ENCODE data around the gene KNOP1.

The KNOP1 gene

DNA sequence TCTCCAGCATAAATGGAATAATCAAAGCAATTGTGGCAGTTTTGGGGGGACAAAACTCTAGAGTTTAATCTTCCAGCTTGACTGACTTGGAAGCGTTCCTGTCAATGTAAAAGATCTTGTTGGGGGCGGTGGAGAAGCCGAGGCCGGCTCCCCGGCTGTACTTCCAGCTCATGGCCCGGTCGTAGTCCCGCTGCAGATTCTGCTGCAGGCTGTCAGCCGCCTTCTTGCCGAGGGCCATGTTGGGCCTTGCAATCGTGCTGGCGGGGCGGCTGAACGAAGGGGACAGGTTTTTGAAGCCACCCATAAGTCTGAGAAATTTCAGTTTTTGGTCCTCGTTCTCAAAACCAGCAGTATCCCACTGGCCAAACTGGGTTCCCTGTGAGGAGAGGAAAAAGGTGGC is 11.2 kb downstream of the KNOP1 start:
- no peak for DNase-seq

DNA sequence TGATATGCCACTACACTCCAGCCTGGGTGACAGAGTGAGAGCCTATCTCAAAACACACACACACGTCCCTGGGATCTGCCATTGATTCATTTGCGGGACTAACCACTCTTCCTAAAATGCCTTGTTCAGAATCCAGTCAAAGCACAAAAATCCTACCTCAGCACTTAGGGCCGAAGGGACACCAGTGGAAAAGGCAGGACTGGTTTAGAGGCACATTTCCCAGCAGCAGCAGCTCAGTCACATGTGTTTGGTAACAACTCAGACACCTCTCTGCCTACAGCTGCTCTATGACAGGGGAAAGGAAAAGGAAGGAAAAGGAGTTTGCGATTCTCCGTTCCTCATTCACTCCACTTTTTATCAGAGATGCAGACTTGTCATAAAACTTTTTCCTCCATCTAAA is 12.2 kb downstream of the KNOP1 start:
- no peak for DNase-seq

DNA sequence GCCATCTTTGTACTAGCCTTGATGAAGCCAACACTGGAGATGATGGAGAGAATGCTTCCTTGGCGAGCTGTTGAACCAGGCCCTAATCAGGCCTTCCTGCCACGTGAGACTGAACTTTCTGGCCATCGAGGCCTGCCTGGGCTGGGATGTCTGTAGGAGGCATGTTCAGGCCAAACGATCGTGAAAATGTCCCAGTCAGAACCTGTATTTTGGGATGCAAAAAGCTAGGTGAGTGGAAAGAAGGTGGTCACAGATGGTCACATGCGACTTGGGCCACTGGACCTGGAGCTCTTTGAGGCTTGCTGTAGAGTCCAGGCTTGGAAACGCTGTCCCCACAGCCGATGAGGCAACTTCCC is 12.9 kb downstream of the KNOP1 start:
- DNase-seq, result no peak

DNA sequence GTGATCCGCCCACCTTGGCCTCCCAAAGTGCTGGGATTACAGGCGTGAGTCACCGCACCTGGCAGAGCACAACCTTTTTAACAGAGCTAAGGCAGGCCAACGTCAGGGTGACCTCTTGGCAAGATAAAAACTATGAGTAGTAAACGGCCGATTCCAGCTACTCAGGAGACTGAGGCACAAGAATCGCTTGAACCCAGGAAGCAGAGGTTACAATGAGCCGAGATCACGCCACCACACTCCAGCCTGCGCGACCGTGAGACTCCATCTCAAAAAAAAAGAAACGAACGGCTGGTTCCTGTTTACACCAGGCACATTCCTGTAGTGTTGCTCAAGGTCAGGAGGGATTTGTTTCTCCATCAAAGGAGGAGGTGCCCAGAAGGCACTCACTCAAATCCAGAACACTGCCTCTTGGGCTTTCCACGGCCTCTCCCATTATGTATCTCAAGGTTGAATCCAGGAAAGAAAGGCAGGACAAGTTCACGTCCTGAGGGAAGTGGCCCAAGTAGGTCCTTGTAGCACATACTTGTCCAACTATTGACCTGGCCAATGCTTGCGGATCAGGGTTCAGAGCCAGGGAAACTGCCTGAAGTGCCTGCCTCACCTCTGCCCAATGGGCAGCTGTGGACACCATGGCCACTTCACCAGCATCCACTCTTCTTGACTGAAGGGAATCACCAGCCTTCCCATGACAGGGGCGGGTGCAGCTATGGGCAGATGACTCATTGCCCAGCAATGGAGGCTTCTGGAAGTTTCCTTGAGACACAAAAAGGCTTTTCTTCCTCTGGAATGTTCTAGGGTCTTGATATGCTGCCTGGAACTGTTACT is 13.5 kb downstream of the KNOP1 start:
- DNase-seq, result no peak

DNA sequence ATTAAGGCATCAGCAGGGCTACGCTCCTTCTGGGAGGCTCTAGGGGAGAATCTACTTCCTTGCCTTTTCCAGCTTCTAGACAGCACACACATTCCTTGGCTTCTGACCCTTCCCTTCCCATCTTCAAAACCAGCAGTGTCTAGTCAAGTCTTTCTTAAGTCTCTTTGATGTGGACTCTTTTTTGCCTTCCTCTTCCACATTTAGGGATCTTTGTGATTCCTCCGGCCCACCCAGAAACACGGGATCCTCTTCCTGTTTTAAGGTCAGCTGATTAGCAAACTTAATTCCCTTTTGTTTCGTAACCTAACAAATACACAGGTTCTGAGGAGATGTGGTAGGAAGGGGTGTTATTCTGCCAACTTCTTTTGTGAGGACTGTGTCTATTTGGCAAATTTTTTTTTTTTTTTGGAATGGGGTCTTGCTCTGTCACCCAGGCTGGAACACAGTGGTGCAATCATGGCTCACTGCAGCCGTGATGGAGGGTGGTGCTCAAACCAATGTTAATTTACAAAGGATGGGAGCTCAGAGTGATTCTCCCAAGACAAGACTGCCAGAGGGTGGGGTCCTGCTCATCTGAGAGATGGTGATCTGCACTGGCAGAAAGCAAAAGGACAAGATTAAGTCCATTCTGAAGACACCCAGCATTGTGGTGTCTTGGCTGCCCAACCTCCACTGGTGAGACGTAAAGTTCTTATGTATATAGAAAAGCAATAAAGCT is 14.7 kb downstream of the KNOP1 start:
- no peak for DNase-seq

DNA sequence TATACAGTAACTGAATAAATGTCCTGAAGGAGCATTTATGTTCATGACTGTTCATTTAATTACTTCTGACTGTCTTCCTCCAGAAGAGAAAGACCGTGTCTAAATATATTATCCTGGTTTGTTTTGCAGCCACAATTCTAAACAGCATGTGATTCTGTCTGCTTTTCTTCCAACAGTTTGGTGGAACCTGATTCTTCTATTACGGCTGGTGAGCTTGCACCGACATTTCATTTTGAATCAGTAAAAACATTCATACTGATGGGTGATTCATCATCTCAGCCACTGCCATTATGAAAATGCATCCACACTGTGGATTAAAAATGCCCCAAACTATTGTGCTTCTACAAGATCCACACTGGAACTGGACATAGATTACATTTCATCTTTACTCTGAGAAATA is 16.9 kb downstream of the KNOP1 start:
- no peak for DNase-seq

DNA sequence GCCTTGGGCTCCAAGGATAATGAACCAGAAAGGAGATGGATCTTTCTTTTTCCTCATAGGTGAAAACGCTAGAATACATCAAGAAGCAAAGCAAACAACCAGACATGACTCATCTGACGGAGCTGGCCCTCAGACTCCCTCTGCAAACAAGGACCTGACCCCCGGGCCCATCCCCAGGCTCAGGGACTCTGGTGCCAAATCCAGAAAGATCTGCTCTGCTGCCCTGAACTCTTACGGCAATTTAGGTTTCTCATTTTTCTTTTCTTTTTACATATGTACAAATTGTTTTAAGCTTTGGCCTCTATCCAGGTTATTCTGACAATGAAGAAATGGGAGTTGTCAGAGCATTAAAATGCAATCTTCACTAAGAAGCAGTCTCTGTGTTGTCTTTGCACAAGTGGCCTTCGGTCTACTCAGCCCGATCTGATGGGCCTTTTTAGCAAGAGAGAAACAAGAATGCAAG is 17.7 kb downstream of the KNOP1 start:
- no peak for DNase-seq

DNA sequence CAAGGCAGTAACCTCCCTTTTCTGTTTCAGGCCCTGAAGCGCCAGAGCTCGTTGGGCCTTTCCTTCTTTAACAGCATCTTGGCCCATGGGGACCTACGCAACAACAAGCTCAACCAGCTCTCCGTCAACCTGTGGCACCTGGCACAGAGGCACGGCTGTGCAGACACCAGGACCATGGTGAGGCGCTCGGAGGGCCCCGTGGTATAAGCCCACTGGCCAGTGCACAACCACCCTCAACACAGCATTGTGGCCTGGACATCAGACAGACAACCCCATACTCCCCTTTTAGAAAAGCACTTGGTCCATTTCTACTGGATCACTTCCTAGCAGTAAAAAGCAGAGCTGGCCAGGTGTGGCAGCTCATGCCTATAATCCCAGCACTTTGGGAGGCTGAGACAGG is 18.6 kb downstream of the KNOP1 start:
- no peak for DNase-seq

DNA sequence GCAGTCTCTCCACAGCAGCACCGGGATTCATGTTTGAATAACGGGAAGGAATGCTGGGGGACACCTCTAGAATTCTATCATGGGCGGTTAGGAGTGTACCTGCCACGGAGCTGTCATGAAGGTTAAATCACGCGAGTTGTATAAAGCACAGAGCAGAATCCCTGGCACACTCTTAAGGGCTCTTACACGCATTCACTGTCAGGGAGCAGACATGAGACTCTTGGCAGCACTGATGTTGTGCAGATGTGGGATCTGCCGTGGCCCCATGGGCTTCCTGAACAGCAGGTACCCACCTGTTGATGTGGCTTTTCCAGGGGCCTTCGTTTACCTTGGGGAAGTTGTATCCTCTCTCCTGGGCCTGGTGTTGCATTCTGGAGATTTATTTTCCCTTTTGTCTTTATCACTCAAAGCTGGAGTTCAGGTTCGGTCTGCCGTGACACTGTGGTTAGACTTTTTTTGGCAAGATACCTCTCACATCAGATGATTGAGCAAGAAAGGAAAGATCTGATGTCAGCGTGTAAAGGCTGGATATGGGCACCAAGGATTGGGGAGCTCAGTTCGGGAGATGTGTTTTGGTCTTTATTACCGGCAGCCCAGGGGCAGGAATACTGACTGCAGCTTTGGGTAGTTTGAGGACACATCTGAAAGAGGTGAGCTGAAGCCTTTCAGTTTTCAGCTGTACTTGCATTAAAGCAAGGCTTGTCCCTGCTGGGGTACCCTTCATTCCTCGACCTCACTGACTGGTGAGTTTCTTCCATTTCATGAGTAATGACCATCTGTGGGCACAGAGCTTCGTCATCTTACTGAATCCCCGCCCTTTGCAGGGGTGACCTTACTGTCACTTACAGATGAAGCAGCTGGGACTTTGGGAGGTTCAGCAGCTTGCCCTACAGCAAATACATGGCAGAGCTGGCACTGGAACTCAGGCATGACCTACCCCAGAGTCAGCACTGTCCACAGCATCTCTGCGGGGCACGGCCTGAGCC is 19.3 kb downstream of the KNOP1 start:
- DNase-seq, result no peak

DNA sequence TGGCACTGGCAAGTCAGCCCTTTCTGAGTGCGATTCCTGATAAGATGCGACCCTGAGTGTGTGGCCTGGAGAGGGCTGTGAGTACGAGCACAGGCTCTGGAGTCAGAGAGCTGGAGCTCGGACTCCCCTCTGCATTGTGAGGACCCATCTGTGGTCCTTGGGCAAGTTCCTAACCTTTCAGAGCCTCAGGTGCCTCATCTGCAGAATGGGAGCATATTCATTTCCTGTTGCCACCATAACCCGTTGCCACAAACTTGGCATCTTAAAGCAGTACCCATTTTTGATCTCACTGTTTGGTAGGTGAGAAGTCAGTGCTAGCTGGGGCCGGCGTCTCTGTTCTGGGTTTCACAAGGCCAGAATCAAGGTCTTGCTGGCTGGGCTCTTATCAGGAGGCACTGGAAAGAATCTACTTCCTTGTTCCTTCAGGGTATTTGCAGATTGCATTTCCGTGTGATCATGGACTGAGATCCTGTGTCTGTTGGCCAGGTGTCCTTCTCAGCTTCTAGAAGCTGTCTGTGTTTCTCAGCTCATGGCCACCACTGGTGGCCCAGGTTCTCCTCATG is 20.2 kb downstream of the KNOP1 start:
- DNase-seq, result no peak

DNA sequence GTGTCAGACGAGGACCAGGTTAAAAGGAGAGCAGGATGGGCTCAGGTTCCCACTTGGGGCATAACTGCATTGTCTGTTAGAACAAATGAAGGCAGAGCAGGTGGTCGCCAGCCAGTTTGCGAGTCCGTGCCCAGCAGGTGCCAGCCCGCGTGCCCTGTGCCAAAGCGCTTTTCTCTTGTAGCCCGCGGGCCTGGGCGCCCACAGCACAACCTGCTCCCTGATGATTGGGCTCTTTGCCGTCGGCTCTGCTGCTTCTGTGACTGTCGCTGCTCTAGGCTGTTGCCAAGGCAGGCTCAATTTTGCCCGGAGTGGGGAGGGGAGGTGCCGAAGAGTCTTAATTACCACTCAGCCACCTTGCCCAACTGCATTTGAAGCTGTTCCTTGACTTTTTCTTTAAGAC is 21.1 kb downstream of the KNOP1 start:
- peak; percentile 16 for DNase-seq

DNA sequence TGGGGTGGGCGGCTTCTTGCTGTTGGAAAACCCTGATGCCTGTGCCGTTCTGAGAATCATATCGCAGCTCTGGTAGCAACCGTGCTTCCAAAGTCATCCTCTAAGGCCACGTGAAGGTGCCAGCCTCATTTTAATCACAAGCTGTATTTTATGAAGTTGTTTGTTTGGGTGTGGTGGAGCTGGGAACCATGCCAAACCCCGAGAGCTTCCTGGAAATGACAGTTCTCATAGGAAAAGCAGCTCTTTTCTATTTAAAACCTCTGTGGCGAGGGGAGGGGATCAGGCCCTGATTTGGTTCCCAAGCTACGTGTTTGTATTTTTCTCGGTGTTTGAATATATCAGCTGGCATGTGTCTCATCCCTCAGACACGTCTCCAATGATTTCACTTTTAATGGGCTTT is 21.7 kb downstream of the KNOP1 start:
- peak; percentile 85 for DNase-seq

DNA sequence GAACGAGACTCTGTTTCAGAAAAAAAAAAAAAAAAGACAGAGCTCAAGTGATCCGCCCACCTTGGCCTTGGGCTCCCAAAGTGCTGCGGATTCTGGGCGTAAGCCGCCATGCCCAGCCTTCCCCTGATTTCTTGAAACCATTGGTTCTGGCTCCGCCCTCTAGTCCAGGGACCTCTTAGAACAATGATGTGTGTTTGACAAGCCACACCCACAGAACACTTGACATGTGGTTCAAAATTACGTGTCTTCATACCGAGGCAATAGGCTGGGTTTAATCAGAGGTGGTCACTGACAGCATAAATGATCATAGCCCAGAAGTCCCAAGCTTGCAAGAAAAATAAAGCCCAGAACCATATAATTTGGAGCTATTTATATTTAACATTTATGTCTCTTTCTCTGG is 23.0 kb downstream of the KNOP1 start:
- no peak for DNase-seq

DNA sequence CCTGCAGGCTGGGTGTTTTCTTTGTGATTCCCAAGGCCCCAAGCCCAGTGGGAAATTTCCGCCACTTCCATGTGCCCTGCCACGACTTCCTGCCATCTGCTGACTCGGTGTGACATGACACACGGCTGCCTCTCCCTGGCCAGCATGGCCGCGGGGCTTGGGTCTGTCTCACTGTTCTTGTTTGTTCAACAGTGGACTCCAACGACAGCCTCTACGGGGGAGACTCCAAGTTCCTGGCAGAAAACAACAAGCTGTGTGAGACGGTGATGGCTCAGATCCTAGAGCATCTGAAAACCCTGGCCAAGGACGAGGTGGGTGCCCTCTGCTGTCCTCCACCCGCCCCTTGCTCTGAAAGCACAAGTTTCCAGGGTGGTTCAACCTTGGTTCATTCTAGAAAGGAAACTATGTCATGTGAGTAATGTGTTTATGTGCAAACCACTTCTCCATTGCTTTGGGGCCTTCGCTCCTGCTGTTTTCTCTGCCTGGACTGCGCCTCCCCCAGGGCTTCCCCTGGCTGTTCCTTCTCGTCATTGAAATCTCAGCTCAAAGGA is 26.8 kb downstream of the KNOP1 start:
- no peak for DNase-seq

DNA sequence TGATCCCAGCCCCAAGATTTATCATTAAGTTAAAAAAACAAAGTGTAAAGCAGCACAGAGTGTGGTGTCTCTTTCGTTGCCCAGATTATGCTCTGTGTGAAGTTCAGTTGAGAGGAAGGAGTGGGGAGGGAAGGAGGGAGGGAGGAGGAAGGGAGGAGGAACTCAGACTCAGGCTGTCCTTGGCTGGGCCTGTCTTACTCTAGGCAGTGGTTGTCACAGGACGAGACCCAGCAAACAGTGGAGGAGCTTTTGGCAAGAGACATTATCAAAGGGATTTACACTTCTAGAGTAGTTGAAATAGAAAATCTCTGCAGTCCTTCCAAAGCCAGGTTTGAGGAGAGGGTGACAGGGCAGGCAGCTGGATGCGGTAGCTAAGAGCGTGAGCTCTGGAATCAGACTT is 27.8 kb downstream of the KNOP1 start:
- peak; percentile 21 for DNase-seq

DNA sequence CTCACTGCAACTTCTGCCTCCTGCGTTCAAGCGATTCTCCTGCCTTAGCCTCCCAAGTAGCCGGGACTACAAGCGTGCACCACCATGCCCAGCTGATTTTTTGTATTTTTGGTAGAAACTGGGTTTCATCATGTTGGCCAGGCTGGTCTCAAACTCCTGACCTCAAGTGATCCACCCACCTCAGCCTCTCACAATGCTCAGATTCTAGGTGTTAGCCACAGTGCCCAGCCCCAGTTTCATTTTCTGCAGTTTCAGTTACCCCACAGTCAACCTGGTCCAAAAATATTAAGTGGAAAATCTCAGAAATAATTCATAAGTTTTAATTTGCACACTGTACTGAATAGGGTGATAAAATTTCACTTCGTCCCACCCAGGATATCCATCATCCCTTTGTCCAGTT is 28.7 kb downstream of the KNOP1 start:
- DNase-seq, result no peak

DNA sequence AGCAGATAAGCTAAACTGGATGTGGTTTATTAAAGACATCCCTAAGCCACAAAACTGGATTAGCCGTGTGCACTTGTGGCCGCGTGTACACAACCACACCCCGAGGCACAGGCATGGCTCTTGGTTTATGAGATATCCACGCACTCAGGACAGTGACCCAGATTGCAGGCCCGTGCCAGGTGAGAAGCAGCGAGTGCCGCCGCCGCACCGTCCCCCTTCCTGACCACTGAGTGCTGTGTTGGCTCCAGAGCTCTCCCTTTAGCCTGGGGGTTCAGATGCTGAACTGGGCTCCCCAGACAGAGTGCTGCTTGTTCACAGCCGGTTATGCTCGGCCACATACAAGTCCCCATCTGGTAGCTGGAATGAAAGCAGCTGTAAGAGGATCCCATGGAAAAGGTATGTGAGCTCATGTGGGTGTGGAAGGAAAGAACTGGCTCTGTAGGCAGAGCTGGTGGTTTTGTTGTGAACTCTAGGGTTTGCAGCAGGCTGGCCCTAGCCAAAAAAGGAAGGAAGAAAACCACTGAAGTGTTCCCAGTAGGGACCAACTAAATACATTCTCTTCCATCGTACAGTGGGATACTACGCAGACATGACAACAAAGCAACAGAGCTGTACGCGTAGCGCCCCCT is 29.5 kb downstream of the KNOP1 start:
- no peak for DNase-seq

DNA sequence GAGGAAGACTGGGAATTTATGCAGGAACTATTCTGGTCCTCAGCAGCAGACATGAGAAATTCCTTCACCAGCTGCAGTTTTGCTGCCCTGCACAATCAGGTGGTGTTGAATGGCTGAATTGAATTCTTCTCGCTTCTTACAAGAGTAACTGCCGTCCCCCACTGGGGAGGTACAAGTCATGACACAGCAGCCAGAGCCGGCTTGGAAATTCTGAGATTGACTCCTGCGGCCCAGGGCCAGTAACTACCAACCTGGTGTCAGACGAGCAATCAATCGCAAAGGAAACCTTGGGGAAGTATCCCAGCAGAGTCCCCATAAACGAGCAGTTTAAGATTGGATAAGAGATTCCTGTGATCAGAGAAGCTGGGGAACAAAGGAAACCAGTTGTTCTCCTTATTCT is 30.7 kb downstream of the KNOP1 start:
- no peak for DNase-seq

DNA sequence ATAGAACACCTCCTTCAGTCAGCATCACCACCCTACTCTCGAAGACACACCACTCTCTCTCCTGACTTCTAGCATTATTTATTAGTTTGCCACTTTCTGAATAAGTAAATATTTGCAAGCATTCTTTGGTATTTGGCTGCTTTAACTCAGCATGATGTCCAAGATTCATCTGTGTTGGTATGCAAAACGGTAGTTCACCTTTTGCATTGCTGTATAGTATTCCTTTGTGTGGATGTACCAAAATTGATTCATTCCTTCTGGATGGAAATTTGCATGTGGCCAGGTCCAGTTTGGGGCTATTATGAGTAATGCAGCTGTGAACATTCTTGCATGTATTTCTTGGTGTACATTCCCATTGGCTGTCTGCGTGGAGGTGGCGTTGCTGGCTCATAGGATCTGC is 32.9 kb downstream of the KNOP1 start:
- no peak for DNase-seq

DNA sequence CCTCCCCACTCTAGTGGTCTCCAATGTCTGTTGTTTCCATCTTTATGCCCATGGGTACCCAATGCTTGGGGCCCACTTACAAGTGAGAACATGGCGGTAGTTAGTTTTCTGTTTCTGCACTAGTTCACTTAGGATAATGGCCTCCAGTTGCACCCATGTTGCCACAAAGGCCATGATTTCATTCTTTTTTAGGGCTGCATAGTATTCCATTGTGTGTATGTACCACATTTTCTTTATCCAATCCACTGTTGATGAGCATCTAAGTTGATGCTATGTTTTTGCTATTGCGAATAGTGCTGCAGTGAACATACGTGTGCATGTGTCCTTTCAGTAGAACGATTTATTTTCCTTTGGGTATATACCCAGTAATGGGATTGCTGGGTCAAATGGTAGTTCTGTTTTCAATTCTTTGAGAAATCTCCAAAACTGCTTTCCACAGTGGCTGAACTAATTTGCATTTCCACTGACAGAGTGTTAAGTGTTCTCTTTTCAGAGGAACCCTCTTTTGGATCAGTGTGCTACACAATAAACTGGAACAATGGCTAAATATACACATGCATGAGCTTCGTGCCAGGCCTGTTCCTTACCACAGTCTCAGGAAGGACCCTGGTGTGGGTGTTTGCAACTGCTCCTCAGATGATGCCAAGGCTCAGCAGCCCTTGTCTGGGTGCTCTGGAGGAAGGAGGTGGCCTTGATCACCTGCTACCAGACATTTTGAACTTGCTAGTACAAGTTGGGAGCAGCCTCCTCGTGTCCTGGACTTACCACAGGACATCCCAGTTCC is 34.4 kb downstream of the KNOP1 start:
- no peak for DNase-seq

DNA sequence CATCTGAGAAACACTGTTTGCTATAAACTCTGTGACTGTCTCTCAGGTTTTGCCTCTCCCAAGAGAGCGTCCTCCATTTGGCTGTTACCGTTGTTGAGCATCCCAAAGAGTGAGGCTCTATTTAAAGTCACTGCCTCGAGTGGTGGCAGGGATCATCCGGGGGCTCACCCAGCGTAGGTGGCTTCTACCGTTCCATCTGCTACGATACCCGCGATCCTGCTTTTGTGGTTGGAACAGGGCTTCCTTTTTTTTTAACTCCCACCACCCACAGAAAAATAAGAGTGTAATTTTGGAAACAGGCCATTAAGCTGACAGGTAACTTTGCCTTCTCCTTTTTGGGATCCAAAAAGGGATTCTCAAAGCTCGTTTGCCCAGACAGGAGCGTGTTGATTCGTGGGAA is 36.4 kb downstream of the KNOP1 start:
- DNase-seq, result no peak
